ENCODE data around the gene TACC2. TPM values are rescaled to one million over a fixed set of nuclear protein-coding genes. Genes with fewer than 3 reads are reported as not detected.

Gene TACC2
- total RNA-seq, 4 donors from 2014 or later: 63.1 to 102 (median 74.9) TPM

DNA sequence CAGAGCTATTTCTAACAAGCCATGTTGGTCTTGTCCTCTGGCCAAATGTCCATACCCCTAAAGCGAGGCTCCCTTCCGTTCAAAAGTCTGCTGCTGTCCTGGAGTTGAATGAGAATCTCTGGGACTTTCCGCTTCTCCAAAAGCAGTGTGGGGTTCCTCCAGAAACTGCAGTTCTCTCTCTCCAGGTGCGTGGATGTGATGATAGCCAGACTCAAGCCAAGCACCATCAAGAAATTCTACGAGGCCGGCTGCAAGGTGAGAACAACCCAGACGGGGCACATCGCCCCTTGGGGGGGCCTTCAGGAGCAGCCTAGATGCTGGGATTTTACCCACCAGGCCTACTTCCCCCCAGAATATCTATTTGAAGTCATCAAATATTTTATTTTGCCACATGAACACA is 308.6 kb downstream of the TACC2 start:
- Histone ChIP-seq H3K27ac (no peak overlapping the region), H3K9me3 (no peaks in the 10 kb centered on the region), H3K36me3 (no peaks in the 10 kb centered on the region), H3K27me3 (no peaks in the 10 kb centered on the region), H3K4me1 (peaks cover 4 to 35% (median 16%) of the 10 kb centered on the region in 3 donors), H3K4me3 (no peak overlapping the region)
- no peak for TF ChIP-seq POLR2A (IDR thresholded peaks at IDR 0.05)
- no peak for ATAC-seq
- WGBS, 2 donors (ENCODE audit: low coverage in 1 of 2): 85 to 86% methylated on average over 4 to 5 of the region's 8 CpGs

DNA sequence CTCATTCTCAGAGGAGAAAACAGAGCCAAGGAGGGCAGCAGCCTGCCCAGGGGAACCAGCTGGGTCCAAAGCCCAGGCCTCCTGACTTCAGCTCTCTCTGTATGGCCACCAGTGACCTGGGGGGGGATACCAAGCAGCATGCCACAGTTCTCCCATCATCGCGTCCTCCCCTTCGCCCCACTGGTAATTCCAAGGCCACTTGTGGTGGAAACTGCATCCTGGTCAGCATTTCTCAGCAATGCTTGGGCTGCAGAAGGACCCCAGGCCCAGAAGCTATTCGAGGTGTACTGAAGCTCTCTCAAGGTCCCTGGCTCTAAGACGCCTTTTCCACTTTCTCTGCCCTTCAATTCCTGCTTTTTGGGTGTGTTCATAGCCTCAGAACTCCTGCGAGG is 309.2 kb downstream of the TACC2 start:
- no peak overlapping the region for H3K4me3 ChIP-seq
- no peaks in the 10 kb centered on the region for H3K9me3 ChIP-seq
- H3K4me1 ChIP-seq: peaks cover 4 to 35% (median 16%) of the 10 kb centered on the region in 3 donors
- no peak for ATAC-seq
- no peaks in the 10 kb centered on the region for H3K27me3 ChIP-seq
- H3K36me3 ChIP-seq: no peaks in the 10 kb centered on the region
- WGBS, 2 donors (ENCODE audit: low coverage in 1 of 2): 74% methylated on average over 3 of the region's 6 CpGs; no CpG with 5 or more reads in 1 of the 2 donors
- TF ChIP-seq, protein P1, sequence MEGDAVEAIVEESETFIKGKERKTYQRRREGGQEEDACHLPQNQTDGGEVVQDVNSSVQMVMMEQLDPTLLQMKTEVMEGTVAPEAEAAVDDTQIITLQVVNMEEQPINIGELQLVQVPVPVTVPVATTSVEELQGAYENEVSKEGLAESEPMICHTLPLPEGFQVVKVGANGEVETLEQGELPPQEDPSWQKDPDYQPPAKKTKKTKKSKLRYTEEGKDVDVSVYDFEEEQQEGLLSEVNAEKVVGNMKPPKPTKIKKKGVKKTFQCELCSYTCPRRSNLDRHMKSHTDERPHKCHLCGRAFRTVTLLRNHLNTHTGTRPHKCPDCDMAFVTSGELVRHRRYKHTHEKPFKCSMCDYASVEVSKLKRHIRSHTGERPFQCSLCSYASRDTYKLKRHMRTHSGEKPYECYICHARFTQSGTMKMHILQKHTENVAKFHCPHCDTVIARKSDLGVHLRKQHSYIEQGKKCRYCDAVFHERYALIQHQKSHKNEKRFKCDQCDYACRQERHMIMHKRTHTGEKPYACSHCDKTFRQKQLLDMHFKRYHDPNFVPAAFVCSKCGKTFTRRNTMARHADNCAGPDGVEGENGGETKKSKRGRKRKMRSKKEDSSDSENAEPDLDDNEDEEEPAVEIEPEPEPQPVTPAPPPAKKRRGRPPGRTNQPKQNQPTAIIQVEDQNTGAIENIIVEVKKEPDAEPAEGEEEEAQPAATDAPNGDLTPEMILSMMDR (IDR thresholded peaks at IDR 0.05): no peak
- TF ChIP-seq POLR2AphosphoS5 (IDR thresholded peaks at IDR 0.05) (no peak), EP300 (IDR thresholded peaks at IDR 0.05) (no peak), POLR2A (IDR thresholded peaks at IDR 0.05) (no peak)
- H3K27ac ChIP-seq: no peak overlapping the region

DNA sequence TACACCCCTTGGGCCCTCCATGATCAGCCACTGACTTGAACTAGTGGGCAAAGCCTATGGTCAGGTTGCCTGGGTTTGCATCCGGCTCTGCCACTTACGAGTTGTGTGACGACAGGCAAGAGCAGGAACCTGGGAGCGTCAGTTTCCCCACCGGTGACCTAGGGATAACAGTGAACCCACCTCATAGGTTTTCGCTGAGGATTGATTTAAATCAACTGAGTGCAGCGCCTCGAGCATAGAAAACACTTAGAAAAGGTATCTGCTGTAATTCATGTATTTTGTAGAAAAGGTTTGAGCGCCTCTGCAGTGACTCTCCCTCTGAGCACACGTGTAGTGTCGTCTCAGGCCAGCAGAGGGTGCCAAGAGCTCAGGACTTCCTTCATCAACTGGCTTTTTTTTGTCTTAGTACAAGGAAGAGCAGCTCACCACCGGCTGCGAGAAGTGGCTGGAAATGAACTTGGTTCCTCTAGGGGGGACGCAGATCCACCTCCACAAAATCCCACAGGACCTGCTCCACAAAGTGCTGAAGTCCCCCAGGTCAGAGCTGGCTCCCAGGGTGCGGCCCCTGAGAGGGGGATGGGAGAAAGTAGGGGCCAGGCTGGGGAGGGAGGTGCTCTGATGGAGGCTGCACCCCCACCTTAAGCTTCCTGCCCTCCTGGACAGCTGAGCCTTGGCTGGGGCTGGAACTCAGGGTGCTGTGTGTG is 309.8 kb downstream of the TACC2 start:
- H3K27me3 ChIP-seq: no peaks in the 10 kb centered on the region
- peak overlapping the region in 2 of 4 donors; percentile 43 to 57 for H3K27ac ChIP-seq
- no peaks in the 10 kb centered on the region for H3K9me3 ChIP-seq
- peak; percentile 69 for ATAC-seq
- 7 to 54% methylated on average over 4 to 6 of the region's 15 CpGs for WGBS, 2 donors (ENCODE audit: low coverage in 1 of 2)
- H3K36me3 ChIP-seq: no peaks in the 10 kb centered on the region
- peaks cover 4 to 35% (median 16%) of the 10 kb centered on the region in 3 donors for H3K4me1 ChIP-seq
- peak overlapping the region in 1 of 2 donors; percentile 21 for H3K4me3 ChIP-seq
- TF ChIP-seq EP300 (IDR thresholded peaks at IDR 0.05) (no peak), POLR2A (IDR thresholded peaks at IDR 0.05) (no peak), POLR2AphosphoS5 (IDR thresholded peaks at IDR 0.05) (peak; percentile 27)
- TF ChIP-seq, protein P1 (IDR thresholded peaks at IDR 0.05): peak; percentile 86 to 96 (median 94)

DNA sequence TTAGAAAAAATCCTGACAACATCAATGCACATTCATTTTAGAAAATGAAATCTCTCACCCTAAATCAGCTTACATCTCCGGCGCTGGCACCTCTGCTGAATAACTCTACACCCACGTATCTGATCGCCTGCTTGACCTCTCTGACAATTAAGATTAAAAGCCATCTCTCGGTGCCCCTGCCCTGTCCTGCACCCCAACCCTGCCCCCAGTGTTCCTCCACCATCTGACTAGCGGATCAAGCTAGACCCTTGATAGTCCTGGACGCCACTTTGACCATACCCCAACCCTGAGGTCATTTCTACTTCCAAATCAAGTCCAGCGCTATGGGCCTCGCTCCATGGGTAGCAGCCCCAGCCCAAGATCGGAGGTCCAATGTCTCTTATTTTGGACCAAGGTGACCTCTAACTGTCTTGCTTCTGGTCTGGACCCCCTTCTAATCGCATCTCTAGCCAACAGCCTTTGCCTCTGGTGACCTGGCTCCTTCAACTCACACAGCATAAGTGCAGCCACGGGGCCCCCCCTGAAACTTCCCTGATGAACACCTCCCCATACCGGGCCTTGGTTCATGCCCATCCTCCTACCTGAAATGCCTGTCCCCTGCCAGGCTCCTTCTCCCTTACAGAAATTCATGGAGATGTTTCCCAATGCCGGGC is 310.6 kb downstream of the TACC2 start:
- Histone ChIP-seq H3K27me3 (no peaks in the 10 kb centered on the region), H3K9me3 (no peaks in the 10 kb centered on the region), H3K4me1 (peaks cover 4 to 35% (median 16%) of the 10 kb centered on the region in 3 donors), H3K27ac (peak overlapping the region in 1 of 4 donors; percentile 57), H3K4me3 (no peak overlapping the region), H3K36me3 (no peaks in the 10 kb centered on the region)
- no peak for ATAC-seq
- 87 to 89% methylated on average over 6 to 14 of the region's 14 CpGs for WGBS, 2 donors (ENCODE audit: low coverage in 1 of 2)
- TF ChIP-seq EP300 (IDR thresholded peaks at IDR 0.05): no peak
- TF ChIP-seq POLR2AphosphoS5 (IDR thresholded peaks at IDR 0.05): no peak
- no peak for TF ChIP-seq POLR2A (IDR thresholded peaks at IDR 0.05)
- TF ChIP-seq, protein P1 (IDR thresholded peaks at IDR 0.05): no peak

DNA sequence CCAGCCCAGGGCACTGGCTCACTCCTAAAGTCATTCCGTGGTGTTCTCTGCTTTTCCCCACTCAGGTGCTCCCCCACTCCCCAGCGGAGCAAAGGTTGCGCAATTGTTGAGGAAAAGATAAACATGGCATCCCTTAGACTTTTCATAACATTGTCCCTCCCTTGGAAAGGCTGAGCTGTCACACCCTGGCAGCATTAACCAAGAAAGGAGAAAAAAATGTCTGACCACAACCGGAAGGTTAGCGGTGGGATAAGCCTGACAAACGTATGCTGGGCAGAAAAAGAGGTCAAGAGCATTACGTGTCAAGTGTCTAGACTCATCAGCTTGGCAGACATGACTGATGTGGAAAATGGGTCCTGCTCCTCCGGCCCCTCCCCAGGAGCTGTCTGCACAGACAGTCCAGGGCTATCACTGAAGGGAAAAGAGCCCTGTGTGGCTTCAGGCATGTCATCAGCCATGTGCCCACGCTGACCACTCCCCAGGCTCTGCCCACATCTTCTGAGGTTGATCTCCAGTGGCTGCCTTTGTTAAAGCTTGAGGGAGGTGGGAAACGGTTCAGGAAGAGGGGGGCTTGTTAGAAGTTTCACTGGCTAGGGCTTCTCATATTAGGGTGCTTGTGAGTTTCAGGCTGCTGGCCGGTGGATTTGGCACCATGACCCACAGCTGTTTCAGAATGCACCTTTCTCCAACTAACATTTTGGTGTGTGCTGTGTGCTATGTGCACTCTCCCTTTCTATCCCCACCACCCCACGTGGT is 312.3 kb downstream of the TACC2 start:
- peaks cover 0 to 6% (median 0%) of the 10 kb centered on the region in 3 donors for H3K9me3 ChIP-seq
- peak overlapping the region; percentile 54 to 74 (median 64) for H3K27ac ChIP-seq
- H3K4me3 ChIP-seq: no peak overlapping the region
- WGBS, 2 donors (ENCODE audit: low coverage in 1 of 2): 41 to 45% methylated on average over 7 to 9 of the region's 12 CpGs
- peaks cover 4 to 35% (median 16%) of the 10 kb centered on the region in 3 donors for H3K4me1 ChIP-seq
- H3K36me3 ChIP-seq: no peaks in the 10 kb centered on the region
- peak; percentile 86 for ATAC-seq
- no peaks in the 10 kb centered on the region for H3K27me3 ChIP-seq
- TF ChIP-seq, protein P1 (IDR thresholded peaks at IDR 0.05): no peak
- TF ChIP-seq POLR2AphosphoS5 (IDR thresholded peaks at IDR 0.05): peak; percentile 88

Data from gastroesophageal sphincter (tissue), 4 donors.